Measurements from ENCODE around the gene ZBTB7C.

Gene ZBTB7C

DNA sequence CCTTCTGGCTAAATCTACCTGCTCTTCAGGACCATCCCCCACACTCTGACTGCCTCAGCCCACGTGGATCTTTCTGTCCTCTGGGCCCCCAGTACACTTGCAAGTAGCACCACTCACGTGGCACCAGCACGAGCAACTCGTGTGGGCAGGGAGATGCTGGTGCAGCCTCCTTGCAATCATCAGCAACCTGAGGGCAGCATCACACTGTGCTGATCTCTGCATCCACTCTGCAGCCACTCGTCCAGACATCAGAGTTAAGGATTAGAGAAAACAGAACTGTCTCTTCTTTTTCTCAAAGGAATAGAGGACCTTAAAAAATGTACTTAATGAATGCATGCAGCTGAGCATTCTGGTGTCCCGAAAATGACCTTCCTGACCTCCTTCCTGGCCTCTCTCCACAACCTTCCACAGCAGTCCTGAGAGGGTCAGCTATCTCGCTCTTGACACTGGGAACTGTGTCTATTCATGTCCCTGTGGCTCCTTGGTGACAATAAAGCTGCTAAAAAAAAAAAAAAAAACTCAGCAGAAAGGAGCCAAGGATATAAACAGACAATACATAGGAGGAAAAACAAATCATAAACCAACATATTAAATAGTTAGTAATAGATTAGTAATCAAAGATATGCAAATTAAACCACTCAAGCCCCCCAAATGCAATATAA is 145.9 kb downstream of the ZBTB7C start:
- no peak for DNase-seq (ENCODE audit: low read depth, low spot score)

DNA sequence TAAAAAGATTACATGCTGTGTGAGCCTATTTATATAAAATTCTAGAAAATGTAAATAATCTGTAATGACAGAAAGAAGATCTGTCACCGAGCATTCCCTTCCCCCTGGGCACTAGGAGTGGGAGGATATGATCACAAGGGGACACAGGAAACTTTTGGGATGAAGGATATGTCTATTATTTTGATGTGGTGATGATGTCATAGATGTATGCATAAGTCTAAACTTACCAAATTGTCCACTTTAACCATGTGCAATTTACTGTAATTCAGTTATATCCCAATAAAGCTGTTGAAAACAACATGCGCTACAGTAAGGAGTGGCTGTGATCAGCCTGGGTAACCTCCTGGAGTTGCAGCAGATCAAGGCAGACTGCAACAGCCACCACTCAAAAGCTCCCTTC is 148.9 kb downstream of the ZBTB7C start:
- DNase-seq (ENCODE audit: low read depth, low spot score) = no peak

DNA sequence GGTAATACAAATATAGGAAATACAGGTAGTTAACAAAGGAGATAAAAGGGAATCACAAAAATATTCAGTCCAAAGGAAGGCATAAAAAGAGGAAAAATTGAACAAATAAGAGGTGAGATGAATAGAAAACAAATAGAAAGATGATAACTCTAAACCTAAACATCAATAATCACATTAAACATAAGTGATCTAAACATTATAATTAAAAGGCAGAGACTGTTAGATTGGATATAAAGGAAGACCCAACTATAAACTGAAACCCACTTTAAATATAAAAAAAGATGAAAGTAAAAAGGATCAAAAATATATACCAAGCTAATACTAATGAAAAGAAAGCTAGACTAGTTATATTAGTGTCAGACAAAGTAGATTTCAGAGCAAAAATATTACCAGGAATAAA is 152.3 kb downstream of the ZBTB7C start:
- no peak for DNase-seq (ENCODE audit: low read depth, low spot score)

DNA sequence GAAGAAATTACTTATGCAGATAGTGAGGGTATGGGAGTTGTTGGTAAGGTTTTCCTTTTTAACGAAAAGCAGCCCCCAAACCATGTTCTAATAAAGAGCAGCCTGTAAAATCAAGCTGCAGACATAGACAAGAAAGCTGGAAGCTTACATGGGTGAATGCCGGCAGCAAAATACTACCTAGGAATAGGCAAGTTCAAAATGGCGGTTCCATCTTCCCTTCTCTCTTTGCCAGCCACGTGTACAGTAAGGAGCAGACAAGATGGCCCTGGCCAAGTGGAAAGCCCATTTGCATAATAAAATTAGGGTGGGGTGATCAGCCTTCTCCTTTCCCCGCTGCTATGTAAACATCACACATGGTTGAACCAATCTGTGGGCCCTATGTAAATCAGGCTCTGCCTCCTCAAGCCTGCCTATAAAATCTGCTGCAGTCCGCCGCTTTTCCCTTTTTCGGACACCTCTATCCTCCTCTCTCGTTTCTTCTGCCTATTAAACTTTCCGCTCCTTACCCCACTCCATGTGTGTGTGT is 155.0 kb downstream of the ZBTB7C start:
- DNase-seq (ENCODE audit: low read depth, low spot score) = no peak

DNA sequence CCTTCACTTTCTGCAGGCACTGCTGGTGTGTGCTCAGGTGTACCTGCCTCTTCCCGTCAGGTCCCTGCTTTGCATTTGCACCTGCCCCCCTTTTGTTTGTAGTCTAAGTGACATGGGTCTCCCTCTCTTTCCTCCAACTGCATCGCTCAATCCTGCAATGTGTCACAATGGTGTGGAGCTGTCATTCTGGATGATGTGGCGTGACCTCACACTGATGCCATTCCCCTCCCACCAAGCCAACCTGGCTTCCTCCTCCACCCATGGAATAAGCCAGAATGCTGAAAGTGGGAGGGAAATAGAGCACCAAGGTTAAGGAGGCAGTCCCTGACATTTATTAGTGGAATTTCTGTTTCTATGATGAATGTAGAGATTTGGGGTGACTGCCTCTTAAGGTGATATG is 156.7 kb downstream of the ZBTB7C start:
- DNase-seq (ENCODE audit: low read depth, low spot score) = no peak

DNA sequence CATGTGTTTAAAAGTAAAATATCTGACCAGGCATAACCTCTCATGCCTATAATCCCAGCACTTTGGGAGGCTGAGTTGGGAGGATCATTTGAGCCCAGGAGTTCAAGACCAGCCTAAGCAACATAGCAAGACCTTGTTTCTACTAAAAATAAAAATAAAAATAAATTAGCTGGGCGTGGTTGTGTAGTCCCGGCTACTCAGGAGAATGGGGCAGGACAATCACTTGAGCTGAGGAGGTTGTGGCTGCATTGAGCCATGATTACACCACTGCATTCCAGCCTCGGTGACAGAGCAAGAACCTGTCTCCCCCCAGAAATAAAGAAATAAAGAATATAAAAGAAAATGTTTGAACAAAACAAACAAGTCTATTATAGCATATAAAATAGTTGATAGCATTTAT is 158.3 kb downstream of the ZBTB7C start:
- DNase-seq (ENCODE audit: low read depth, low spot score) = no peak

DNA sequence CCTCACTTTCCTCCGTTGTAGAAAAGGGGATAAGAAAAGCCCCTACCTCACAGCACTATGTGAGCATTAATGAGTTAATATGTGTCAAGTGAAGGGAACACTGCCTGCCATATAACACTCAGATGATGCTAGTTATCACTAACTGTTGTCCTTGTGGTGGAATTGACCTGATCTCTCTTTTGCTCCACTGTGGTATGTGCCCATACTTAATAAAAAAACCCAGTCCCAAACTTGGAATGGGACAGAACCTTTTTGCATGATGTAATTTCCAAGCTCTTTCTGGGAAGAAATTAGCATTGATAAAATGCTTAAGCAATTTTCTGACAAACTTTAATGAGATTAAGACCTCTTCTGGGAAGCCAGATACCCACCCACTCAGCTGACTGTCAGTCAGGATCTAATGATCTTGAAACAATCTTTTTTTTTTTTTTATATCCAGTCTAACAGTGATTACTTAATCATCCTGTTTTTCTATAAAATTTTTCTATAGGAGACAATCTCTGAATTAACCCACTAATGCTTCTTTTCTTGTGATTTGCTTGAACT is 158.7 kb downstream of the ZBTB7C start:
- DNase-seq (ENCODE audit: low read depth, low spot score) = no peak

DNA sequence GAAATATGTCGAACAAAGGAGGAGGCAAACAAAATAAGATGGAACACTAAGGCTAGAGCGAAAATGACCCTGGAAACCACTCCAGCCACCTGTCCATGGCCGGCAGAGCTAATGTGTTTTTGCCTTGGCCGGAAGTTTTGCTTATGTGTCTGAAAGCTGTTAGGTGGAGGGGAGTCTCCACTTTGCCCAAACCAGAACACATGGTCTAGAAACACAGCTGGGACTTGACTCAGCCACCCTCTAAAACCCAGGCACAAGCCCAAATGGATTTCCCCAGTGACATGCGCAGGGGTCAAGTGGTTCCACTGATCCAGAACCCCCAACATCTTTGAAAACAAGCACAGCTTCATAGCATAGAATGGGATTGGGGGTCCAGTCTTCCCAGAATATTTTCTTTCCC is 159.3 kb downstream of the ZBTB7C start:
- no peak for DNase-seq (ENCODE audit: low read depth, low spot score)

DNA sequence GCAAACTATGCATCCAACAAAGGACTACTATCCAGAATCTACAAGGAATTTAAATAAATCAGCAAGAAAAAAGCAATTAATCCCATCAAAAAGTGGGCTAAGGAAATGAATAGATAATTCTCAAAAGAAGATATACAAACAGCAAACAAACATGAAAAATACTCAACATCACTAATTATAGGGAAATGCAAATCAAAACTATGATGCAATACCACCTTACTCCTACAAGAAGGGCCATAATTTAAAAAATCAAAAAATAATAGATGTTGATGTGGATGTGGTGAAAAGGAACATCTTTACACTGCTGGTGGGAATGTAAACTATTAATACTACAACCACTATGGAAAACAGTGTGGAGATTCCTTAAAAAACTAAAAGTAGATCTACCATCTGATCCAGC is 164.7 kb downstream of the ZBTB7C start:
- no peak for DNase-seq (ENCODE audit: low read depth, low spot score)

DNA sequence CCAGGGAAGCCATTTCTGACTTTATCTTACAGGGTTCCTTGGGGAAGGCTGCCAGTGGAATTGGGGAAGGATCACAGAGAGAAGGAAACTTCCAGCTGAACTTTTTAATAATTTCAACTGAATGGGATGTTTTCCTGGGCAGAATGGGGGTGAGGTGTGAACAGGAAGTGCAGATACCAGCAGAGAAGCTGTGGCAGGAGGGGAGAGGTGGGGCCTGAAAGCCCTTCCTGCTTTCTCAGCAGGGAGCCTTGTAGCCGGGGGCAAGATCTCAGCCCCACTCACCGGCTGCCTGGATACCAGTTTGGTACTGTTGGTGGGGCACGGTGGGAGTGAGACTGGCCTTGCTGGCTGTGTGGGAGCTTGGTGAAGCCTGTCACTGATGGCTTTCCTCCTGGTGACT is 170.5 kb downstream of the ZBTB7C start:
- no peak for DNase-seq (ENCODE audit: low read depth, low spot score)

DNA sequence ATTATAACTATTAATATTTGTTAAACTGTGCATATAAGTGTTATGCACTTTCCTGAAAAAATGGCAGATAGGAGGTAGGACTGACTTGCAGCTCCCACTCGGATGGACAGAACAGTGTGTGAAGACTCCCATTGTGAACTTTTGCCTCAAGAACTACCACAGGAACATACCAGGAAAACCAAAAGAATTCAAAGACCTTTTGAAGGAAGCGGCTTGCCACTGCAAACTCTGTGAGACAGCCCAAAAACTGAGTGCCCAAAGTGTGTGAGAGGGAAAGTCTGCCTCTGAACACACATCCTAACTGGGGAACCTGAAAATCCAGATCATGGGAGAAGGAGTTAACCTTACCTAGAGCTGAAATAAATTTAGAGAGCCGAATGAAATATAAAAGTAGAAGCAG is 171.0 kb downstream of the ZBTB7C start:
- no peak for DNase-seq (ENCODE audit: low read depth, low spot score)

DNA sequence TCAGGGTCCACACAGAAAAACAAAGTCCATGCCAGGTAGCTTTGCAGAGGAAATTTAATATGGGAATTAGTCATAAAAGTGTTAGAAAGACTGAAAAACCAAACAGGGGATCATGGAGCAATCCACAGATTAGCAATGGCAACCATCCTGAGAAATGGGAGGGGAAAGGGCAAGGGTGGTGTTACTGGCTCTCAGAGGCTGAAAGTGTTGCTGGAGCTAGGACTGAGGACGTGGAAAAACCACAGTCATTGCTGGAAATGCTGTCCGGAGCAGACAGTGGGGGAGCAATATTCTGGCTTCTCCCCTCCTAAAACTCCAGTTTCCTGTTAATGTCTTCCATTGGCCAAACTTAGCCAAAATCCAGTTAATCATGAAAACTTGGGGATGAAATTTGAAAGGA is 172.4 kb downstream of the ZBTB7C start:
- no peak for DNase-seq (ENCODE audit: low read depth, low spot score)

DNA sequence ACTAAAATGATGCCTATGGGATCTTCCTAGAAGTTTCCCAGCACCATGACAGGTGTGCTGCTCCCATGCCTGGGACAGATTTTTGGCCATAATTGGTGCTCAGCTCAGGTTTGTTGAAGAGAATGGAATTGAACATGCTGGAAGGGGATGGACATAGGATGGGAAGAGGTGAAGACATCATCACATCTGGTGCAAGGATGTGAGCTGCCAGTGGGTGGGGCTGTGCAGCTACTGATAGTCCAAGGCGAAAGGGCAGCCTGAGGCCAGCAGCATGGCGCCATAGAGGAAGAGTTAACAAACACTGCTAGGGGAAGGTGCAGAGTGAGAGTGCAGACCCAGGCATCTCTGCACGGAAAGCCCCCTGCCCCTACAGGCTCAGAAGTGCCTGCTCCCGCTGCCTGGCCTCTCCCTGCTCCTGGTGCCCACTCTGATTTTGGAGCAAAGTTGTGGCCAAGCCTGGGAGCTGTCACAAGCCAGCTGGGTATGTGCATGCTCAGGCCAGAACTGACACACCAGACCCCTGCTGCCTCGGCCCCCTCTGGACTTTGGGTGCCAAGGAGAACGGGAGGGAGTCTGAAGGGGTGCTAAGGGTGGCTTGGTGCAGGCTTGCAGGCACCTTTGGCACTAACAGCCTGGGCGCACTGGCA is 178.6 kb downstream of the ZBTB7C start:
- DNase-seq (ENCODE audit: low read depth, low spot score) = no peak

DNA sequence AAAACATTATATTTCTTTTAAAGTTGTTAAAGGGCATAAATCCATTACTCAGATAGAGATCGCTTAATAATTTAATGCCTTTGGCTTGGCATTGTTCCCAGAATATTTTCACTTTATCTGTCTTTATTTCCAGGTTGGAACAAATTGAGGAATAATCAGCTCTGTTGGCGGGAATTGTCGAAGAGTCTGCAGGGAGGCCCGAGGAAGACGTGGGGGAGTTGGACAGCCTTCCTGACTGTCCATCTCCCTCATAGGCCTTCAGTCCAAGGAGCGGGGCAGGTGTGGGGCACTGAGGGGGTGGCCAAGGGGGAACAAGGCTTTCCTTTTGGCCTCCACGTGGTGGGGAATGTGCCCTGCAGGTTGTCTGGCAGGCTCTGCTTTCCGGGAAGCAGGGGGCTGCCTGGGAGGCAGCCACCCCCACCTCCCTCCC is 179.6 kb downstream of the ZBTB7C start:
- DNase-seq (ENCODE audit: low read depth, low spot score) = no peak

DNA sequence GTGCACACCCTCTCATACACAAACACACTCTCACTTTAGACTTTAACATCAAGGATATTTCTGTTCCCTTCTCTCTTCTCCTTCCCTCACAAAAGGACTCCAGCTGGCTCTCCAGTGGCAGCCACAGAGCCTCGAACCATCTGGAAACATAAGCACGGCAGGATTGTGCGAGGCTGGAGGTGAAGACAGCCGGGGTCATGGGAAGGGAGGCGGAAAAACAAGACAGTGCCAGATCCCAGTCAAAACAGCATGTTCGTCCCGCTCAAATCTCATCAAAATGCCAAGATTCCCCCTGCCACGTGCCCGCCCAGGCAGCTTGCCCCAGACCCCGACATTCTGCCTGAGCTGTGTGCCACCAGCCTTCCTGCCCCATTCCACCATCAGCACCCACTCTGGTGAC is 180.3 kb downstream of the ZBTB7C start:
- DNase-seq (ENCODE audit: low read depth, low spot score) = no peak

DNA sequence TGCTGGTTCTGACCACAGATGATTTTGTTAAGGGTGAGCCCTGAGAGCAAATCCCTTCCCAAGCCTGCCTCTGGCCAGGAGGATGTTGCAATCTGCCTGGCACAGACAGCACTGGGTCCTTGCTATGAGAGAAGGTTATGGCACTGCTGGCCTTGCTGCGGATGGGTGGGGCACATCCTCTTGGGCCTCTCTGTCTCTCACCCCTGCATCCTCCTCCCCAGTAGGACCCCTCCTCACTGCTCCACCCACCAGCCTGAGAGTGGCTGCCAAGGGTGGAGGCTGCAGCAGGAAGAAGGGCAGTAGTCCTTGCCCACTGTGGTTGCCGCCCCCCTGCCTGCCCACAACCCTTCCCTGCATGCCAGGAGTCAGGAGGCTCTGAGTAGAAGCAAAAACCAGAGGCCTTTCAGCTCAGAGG is 180.9 kb downstream of the ZBTB7C start:
- no peak for DNase-seq (ENCODE audit: low read depth, low spot score)

DNA sequence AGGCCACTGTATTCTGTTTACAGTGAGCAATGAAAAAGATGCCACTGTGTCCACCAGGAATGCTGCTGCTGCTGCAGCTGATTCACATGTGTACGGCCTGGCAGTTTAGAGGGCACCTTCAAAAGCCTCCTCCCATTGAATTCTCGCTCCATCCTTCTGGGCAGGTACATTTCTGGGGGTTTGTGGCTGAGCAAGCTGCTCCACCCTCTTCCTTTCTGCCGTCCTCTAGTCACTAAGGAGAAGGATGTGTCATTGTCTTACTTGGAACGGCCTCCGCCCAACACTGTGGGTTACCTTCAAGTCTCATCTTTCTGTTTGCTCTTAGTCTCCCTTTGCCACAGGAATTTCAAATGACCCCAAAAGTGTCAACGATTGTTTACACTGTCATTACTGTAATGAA is 182.0 kb downstream of the ZBTB7C start:
- DNase-seq (ENCODE audit: low read depth, low spot score) = no peak

DNA sequence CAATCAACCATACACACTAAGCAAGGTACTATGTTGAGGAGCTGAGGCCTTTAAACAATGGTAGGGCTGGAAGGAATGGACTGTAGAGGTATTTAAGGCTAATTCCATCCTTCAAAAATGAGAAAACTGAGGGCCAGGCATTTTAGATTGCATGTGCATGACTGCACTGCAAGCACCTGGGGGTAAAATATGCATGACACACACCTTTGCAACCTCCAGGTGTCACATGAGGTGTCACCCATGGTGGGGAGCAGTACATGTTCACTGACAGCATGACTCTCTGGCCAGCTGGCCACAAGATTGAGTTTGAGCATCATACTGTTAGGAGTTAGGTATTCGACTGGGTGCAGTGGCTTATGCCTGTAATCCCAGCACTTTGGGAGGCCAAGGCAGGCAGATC is 182.8 kb downstream of the ZBTB7C start:
- no peak for DNase-seq (ENCODE audit: low read depth, low spot score)

DNA sequence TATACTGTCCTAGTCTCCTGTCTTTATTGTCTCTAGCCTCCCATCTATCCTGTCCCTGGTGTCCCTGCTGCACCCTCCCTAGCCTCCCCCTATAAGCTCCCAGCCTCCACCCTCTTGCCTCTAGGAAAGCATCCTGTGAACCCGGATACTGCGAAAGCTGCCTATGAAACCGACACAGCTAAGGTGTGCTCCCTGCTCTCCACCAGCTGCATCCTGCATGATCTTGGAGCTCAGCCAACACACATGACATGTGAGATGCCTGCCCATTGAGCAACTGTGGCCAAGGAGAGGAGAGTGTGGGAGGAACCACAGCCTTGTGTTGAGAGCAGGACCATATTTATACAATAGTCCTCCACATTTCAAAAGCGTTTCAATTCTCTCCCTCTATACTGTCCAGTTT is 187.1 kb downstream of the ZBTB7C start:
- no peak for DNase-seq (ENCODE audit: low read depth, low spot score)

DNA sequence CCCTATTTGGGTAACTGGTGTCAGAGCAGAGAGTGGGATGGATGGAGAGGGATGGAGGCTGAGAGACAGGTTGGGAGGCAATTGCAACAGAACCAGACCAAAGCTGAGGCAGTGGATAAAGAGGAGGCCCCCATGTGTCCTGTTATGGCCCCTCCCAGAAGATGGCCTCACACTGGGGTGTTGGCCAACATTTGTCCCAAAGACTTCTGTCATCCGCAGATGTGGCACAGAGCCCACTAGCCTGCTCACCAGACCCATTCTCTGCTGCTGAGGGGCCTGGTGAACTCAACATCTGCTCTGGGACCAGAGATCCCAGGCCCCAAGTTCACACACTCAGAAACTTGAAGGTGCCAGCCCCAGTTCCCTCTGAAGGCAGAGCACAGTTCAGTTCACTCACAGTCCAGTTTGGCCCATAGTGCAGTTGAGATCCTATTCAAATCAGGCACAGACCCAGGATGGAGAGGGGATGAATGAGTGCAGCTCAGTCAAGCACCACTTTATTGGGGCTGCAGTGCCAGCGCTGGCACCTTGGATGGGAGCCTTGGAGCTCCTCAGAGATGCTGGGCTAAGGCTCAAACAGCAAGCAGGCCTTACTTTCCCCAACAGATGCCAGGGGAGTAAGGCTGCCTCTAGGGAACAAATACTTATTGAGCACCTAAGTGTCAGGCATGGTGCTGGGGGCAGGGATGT is 189.2 kb downstream of the ZBTB7C start:
- no peak for DNase-seq (ENCODE audit: low read depth, low spot score)

DNA sequence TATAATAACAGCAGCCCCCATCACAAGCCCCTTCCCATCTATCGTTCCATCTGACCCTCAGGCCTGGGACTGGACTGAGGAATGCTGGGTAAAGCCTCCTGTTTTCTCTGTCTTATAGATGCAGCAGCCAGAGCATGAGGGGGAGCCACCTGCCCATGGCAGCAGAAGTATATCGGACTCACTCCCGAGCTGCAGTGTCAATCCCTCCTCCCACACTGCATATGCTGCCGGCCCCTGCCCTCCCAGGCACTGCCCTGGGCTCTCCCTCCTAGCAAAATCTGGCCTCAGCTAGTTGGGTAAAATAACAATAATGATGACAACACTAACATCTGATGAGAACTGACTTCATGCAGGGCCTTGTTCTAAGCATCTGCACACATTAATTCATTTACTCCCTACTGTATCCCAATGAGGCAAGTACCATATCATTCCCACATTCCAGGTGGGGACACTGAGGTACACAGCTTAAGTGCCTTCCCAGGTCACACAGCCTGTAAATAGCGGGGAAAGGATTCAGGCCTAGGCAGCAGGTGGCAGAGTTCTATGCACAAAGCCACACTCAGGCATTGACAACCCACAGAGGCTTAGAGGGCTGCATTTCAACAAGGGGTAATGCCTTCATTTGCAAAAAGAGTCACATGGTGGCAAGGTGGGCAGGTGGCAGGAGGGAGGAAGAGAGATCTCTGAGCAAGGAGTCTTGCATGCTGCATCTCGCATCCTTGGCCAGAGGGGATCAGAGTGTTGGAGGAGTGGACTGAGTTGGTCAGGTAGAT is 190.0 kb downstream of the ZBTB7C start:
- DNase-seq (ENCODE audit: low read depth, low spot score) = no peak

All from activated naive CD8-positive, alpha-beta T cell treated with anti-CD3 and anti-CD28 coated beads, Interleukin-2, amount 50 U/mL, for 16 hours (primary cell).